Neural cell (in vitro differentiated cells): ENCODE data around the gene NSMCE1.

ENCODE experiments used
- EZH2 ChIP-seq: fragments of 200-600, 300-800 bp; shearing (Covaris generic), sonication (generic); IDR thresholded peaks from 2 replicates; pipeline ENCODE4 v1.6.1; 2014; ENCODE audit warnings: antibody characterized with exemption, low read length, borderline replicate concordance, mild to moderate bottlenecking; ENCODE audit not compliant: insufficient read depth, poor library complexity, severe bottlenecking
- POLR2AphosphoS5 ChIP-seq: IDR thresholded peaks from 2 replicates; pipeline ENCODE4 v1.6.1; 2012
- RAD21 ChIP-seq: fragments of 450-650 bp; conservative IDR thresholded peaks from 2 replicates; pipeline ENCODE4 v1.6.1; 2014; ENCODE audit warnings: antibody characterized with exemption, mild to moderate bottlenecking, moderate library complexity
- SMC3 ChIP-seq: fragments of 450-650 bp; conservative IDR thresholded peaks from 2 replicates; pipeline ENCODE4 v1.6.1; 2014; ENCODE audit warnings: antibody characterized with exemption, mild to moderate bottlenecking, moderate library complexity; ENCODE audit not compliant: poor library complexity
- TF ChIP-seq, protein P1 (sequence below): fragments of 450-650 bp; IDR thresholded peaks from 2 replicates; pipeline ENCODE4 v1.5.1; 2014; ENCODE audit warnings: antibody characterized with exemption, mild to moderate bottlenecking, moderate library complexity; ENCODE audit not compliant: poor library complexity, severe bottlenecking

DNA sequence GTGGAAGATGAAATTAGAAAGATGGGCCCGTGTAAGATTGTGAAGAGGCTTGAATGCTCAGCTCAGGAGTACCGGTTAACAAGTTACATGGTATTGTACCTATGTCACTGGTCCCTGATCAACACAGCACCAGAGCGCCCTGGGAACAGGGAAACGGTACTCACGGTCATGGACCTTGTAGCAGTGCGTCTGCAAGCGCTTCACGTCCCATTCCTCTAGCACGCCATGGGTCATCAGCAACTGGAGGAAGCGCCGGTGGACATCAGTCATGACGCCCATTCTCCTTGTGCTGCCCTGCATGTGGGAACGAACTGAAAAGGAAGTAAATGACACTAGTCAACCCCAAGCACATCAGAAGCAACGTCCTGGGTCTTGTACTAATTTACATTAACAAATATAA, 11.3 kb downstream of the NSMCE1 start:
- TF ChIP-seq, protein P1, sequence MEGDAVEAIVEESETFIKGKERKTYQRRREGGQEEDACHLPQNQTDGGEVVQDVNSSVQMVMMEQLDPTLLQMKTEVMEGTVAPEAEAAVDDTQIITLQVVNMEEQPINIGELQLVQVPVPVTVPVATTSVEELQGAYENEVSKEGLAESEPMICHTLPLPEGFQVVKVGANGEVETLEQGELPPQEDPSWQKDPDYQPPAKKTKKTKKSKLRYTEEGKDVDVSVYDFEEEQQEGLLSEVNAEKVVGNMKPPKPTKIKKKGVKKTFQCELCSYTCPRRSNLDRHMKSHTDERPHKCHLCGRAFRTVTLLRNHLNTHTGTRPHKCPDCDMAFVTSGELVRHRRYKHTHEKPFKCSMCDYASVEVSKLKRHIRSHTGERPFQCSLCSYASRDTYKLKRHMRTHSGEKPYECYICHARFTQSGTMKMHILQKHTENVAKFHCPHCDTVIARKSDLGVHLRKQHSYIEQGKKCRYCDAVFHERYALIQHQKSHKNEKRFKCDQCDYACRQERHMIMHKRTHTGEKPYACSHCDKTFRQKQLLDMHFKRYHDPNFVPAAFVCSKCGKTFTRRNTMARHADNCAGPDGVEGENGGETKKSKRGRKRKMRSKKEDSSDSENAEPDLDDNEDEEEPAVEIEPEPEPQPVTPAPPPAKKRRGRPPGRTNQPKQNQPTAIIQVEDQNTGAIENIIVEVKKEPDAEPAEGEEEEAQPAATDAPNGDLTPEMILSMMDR = no peak
- TF ChIP-seq EZH2 (no peak), RAD21 (no peak), POLR2AphosphoS5 (no peak), SMC3 (no peak)
